GM23338 (cell line): ENCODE results near the gene TNC. TPM values are rescaled to one million over a fixed set of nuclear protein-coding genes. Genes with fewer than 3 reads are reported as not detected.

Experiments used
- ATAC-seq: fragments of 200-7000 bp; cut with Tn5 transposase; 3 replicates; pipeline ENCODE4 v1.9.1; 2020
- DNase-seq: peaks from one replicate; pipeline ENCODE4 v3.0.0-alpha.2; 2015; ENCODE audit warnings: low spot score
- H2AFZ ChIP-seq: fragments of 200-600 bp; sonication (generic); 2 replicates; pipeline ENCODE4 v1.8.0; 2016; ENCODE audit warnings: antibody characterized with exemption, mild to moderate bottlenecking, moderate library complexity
- H3F3A ChIP-seq: fragments of 200-600 bp; sonication (generic); replicated peaks from 2 replicates; pipeline ENCODE4 v1.8.0; 2017; ENCODE audit warnings: antibody characterized with exemption, mixed run types, low read depth
- H3K27ac ChIP-seq: fragments of 200-600 bp; sonication (generic); 2 replicates; pipeline ENCODE4 v1.6.1; 2016; ENCODE audit warnings: low read depth
- H3K27me3 ChIP-seq: fragments of 200-600 bp; sonication (generic); 2 replicates; pipeline ENCODE4 v1.8.0; 2016; ENCODE audit warnings: mild to moderate bottlenecking, mixed run types, moderate library complexity; ENCODE audit not compliant: insufficient read depth
- H3K36me3 ChIP-seq: fragments of 200-600 bp; sonication (generic); 2 replicates; pipeline ENCODE4 v1.8.0; 2016; ENCODE audit warnings: mild to moderate bottlenecking; ENCODE audit not compliant: insufficient read depth
- H3K4me1 ChIP-seq: fragments of 200-600 bp; sonication (generic); 2 replicates; pipeline ENCODE4 v1.8.0; 2016; ENCODE audit warnings: mild to moderate bottlenecking, moderate library complexity; ENCODE audit not compliant: insufficient read depth
- H3K4me2 ChIP-seq: fragments of 200-600 bp; sonication (generic); 2 replicates; pipeline ENCODE4 v1.7.1; 2017; ENCODE audit warnings: mixed run types
- H3K4me3 ChIP-seq: fragments of 200-600 bp; sonication (generic); 2 replicates; pipeline ENCODE4 v1.6.1; 2016; ENCODE audit warnings: mixed run types
- H3K79me2 ChIP-seq: fragments of 200-600 bp; sonication (generic); replicated peaks from 2 replicates; pipeline ENCODE4 v1.8.0; 2017; ENCODE audit warnings: mild to moderate bottlenecking; ENCODE audit not compliant: insufficient read depth
- H3K9me2 ChIP-seq: fragments of 200-600 bp; sonication (generic); 2 replicates; pipeline ENCODE4 v1.8.0; 2017; ENCODE audit not compliant: insufficient read depth
- H4K20me1 ChIP-seq: fragments of 200-600 bp; sonication (generic); replicated peaks from 2 replicates; pipeline ENCODE4 v1.8.0; 2017; ENCODE audit warnings: mild to moderate bottlenecking; ENCODE audit not compliant: insufficient read depth
- H3K27ac Mint-ChIP-seq: 2 replicates; pipeline ENCODE4 v1.8.0; 2020; ENCODE audit warnings: inconsistent platforms, mild to moderate bottlenecking, moderate library complexity, mixed read lengths
- H3K27me3 Mint-ChIP-seq: 3 replicates; pipeline ENCODE4 v1.8.0; 2022; ENCODE audit warnings: low read depth, mild to moderate bottlenecking, moderate library complexity, mixed read lengths, inconsistent platforms; ENCODE audit not compliant: insufficient read depth, poor library complexity
- H3K36me3 Mint-ChIP-seq: 3 replicates; pipeline ENCODE4 v1.8.0; 2021; ENCODE audit warnings: low read depth, mild to moderate bottlenecking, inconsistent platforms, moderate library complexity, mixed read lengths
- H3K4me1 Mint-ChIP-seq: 3 replicates; pipeline ENCODE4 v1.8.0; 2020; ENCODE audit warnings: mild to moderate bottlenecking, inconsistent platforms, mixed read lengths
- H3K4me3 Mint-ChIP-seq: 3 replicates; pipeline ENCODE4 v1.8.0; 2021; ENCODE audit warnings: moderate library complexity, mild to moderate bottlenecking, inconsistent platforms, mixed read lengths
- H3K9me3 Mint-ChIP-seq: 3 replicates; pipeline ENCODE4 v1.8.0; 2020; ENCODE audit warnings: moderate library complexity, mild to moderate bottlenecking, inconsistent platforms, mixed read lengths
- EZH2 ChIP-seq: fragments of 200-600 bp; sonication (generic); IDR thresholded peaks from one replicate; pipeline ENCODE4 v1.8.0; 2017; ENCODE audit warnings: antibody characterized with exemption, mild to moderate bottlenecking, low read depth; ENCODE audit not compliant: unreplicated experiment
- JUNB ChIP-seq: IDR thresholded peaks from one replicate; pipeline ENCODE4 v1.6.1; 2016; ENCODE audit warnings: antibody characterized with exemption; ENCODE audit not compliant: unreplicated experiment
- POLR2AphosphoS5 ChIP-seq: IDR thresholded peaks from 2 replicates; pipeline ENCODE4 v1.6.1; 2016; ENCODE audit warnings: antibody characterized with exemption, low read depth
- STAT1 ChIP-seq: IDR thresholded peaks from one replicate; pipeline ENCODE4 v1.6.1; 2016; ENCODE audit warnings: antibody characterized with exemption; ENCODE audit not compliant: unreplicated experiment
- ZNF114 ChIP-seq: fragments of 250-450 bp; sonication (Bioruptor Pico); IDR thresholded peaks from 2 replicates; pipeline ENCODE4 v1.5.0; 2020; ENCODE audit warnings: mild to moderate bottlenecking, moderate library complexity
- ZNF331 ChIP-seq: fragments of 250-450 bp; sonication (Bioruptor Pico); IDR thresholded peaks from 2 replicates; pipeline ENCODE4 v1.5.0; 2020; ENCODE audit warnings: low read depth, mild to moderate bottlenecking, moderate library complexity
- polyA plus RNA-seq: library from polyadenylated mRNA; unstranded; fragments of >200 nt; fragmentation: Nextera tagmentation; extraction: Ambion mirVana; gene quantifications from 2 replicates; pipeline ENCODE4 v1.2.1, GENCODE V29; 2016
- total RNA-seq: library from RNA; depleted of rRNA; stranded (reverse); fragments of >200 nt; shearing (Covaris generic); gene quantifications from 2 replicates; pipeline ENCODE4 v1.2.3, GENCODE V29; 2014
- TF ChIP-seq, protein P1 (sequence below): fragments of 250-450 bp; sonication (Bioruptor Pico); IDR thresholded peaks from 2 replicates; pipeline ENCODE4 v1.5.0; 2020; ENCODE audit warnings: mild to moderate bottlenecking, moderate library complexity
- TF ChIP-seq, protein P2 (sequence below), 2 experiments: fragments of 200-600 bp in 1 of 2; sonication (generic) in 1 of 2; conservative IDR thresholded peaks; 2 replicates each; pipeline versions ENCODE4 v1.5.1 to v1.6.1; 2016 to 2017; ENCODE audit warnings: antibody characterized with exemption in 2 of 2, low read depth in 2 of 2, mild to moderate bottlenecking in 2 of 2, moderate library complexity in 1 of 2
- TF ChIP-seq, protein P3 (sequence below): IDR thresholded peaks from one replicate; pipeline ENCODE4 v1.6.1; 2018; ENCODE audit warnings: antibody characterized with exemption; ENCODE audit not compliant: unreplicated experiment

TNC gene
- total and polyA plus RNA-seq, 2 experiments from 2014 or later, result 0.89 to 2.7 TPM

DNA sequence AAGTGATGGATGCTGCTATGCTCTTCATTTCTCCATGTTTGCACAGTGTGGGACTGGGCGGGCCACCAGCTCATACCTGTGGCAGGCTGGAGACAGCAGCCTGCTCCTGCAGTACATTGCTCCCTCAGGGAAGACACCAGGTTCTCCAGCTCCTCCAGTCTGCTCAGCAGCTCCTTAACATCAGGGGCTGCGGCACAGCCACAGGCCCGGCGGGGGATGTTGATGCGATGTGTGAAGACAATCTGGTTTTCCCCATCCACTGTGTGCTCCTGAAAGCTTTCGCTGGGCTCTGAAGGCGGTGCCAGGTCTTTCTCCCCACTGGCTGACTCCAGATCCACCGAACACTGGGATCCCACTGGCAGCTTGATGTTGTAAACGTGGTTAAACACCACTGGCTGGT, 27.5 kb downstream of the TNC start:
- Histone ChIP-seq H3F3A (no peaks in the 10 kb centered on the region), H3K4me3 (no peak overlapping the region), H3K36me3 (no peaks in the 10 kb centered on the region), H3K9me2 (no peaks in the 10 kb centered on the region; the same call in 1 of the 2 replicates), H4K20me1 (no peaks in the 10 kb centered on the region), H3K27me3 (no peaks in the 10 kb centered on the region), H3K4me1 (peaks cover 20% of the 10 kb centered on the region), H2AFZ (peak overlapping the region; percentile 18; the same call in 1 of the 2 replicates), H3K4me2 (no peak overlapping the region), H3K27ac (no peak overlapping the region), H3K79me2 (no peaks in the 10 kb centered on the region)
- peaks cover 23% of the 10 kb centered on the region for H3K4me1 Mint-ChIP-seq
- DNase-seq (no peak), ATAC-seq (no peak)
- TF ChIP-seq, protein P1, sequence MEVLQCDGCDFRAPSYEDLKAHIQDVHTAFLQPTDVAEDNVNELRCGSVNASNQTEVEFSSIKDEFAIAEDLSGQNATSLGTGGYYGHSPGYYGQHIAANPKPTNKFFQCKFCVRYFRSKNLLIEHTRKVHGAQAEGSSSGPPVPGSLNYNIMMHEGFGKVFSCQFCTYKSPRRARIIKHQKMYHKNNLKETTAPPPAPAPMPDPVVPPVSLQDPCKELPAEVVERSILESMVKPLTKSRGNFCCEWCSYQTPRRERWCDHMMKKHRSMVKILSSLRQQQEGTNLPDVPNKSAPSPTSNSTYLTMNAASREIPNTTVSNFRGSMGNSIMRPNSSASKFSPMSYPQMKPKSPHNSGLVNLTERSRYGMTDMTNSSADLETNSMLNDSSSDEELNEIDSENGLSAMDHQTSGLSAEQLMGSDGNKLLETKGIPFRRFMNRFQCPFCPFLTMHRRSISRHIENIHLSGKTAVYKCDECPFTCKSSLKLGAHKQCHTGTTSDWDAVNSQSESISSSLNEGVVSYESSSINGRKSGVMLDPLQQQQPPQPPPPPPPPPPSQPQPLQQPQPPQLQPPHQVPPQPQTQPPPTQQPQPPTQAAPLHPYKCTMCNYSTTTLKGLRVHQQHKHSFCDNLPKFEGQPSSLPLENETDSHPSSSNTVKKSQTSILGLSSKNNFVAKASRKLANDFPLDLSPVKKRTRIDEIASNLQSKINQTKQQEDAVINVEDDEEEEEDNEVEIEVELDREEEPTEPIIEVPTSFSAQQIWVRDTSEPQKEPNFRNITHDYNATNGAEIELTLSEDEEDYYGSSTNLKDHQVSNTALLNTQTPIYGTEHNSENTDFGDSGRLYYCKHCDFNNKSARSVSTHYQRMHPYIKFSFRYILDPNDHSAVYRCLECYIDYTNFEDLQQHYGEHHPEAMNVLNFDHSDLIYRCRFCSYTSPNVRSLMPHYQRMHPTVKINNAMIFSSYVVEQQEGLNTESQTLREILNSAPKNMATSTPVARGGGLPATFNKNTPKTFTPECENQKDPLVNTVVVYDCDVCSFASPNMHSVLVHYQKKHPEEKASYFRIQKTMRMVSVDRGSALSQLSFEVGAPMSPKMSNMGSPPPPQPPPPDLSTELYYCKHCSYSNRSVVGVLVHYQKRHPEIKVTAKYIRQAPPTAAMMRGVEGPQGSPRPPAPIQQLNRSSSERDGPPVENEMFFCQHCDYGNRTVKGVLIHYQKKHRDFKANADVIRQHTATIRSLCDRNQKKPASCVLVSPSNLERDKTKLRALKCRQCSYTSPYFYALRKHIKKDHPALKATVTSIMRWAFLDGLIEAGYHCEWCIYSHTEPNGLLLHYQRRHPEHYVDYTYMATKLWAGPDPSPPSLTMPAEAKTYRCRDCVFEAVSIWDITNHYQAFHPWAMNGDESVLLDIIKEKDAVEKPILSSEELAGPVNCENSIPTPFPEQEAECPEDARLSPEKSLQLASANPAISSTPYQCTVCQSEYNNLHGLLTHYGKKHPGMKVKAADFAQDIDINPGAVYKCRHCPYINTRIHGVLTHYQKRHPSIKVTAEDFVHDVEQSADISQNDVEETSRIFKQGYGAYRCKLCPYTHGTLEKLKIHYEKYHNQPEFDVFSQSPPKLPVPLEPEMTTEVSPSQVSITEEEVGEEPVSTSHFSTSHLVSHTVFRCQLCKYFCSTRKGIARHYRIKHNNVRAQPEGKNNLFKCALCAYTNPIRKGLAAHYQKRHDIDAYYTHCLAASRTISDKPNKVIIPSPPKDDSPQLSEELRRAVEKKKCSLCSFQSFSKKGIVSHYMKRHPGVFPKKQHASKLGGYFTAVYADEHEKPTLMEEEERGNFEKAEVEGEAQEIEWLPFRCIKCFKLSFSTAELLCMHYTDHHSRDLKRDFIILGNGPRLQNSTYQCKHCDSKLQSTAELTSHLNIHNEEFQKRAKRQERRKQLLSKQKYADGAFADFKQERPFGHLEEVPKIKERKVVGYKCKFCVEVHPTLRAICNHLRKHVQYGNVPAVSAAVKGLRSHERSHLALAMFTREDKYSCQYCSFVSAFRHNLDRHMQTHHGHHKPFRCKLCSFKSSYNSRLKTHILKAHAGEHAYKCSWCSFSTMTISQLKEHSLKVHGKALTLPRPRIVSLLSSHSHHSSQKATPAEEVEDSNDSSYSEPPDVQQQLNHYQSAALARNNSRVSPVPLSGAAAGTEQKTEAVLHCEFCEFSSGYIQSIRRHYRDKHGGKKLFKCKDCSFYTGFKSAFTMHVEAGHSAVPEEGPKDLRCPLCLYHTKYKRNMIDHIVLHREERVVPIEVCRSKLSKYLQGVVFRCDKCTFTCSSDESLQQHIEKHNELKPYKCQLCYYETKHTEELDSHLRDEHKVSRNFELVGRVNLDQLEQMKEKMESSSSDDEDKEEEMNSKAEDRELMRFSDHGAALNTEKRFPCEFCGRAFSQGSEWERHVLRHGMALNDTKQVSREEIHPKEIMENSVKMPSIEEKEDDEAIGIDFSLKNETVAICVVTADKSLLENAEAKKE, result no peak
- TF ChIP-seq POLR2AphosphoS5 (no peak), STAT1 (no peak), EZH2 (no peak), JUNB (no peak), ZNF331 (CRISPR knock-in tag) (no peak), ZNF114 (CRISPR knock-in tag) (no peak)
- TF ChIP-seq, protein P2, sequence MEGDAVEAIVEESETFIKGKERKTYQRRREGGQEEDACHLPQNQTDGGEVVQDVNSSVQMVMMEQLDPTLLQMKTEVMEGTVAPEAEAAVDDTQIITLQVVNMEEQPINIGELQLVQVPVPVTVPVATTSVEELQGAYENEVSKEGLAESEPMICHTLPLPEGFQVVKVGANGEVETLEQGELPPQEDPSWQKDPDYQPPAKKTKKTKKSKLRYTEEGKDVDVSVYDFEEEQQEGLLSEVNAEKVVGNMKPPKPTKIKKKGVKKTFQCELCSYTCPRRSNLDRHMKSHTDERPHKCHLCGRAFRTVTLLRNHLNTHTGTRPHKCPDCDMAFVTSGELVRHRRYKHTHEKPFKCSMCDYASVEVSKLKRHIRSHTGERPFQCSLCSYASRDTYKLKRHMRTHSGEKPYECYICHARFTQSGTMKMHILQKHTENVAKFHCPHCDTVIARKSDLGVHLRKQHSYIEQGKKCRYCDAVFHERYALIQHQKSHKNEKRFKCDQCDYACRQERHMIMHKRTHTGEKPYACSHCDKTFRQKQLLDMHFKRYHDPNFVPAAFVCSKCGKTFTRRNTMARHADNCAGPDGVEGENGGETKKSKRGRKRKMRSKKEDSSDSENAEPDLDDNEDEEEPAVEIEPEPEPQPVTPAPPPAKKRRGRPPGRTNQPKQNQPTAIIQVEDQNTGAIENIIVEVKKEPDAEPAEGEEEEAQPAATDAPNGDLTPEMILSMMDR (conservative IDR thresholded peaks at IDR 0.05; ENCODE audit: low read depth in 2 of 2), result no peak
- TF ChIP-seq, protein P3, sequence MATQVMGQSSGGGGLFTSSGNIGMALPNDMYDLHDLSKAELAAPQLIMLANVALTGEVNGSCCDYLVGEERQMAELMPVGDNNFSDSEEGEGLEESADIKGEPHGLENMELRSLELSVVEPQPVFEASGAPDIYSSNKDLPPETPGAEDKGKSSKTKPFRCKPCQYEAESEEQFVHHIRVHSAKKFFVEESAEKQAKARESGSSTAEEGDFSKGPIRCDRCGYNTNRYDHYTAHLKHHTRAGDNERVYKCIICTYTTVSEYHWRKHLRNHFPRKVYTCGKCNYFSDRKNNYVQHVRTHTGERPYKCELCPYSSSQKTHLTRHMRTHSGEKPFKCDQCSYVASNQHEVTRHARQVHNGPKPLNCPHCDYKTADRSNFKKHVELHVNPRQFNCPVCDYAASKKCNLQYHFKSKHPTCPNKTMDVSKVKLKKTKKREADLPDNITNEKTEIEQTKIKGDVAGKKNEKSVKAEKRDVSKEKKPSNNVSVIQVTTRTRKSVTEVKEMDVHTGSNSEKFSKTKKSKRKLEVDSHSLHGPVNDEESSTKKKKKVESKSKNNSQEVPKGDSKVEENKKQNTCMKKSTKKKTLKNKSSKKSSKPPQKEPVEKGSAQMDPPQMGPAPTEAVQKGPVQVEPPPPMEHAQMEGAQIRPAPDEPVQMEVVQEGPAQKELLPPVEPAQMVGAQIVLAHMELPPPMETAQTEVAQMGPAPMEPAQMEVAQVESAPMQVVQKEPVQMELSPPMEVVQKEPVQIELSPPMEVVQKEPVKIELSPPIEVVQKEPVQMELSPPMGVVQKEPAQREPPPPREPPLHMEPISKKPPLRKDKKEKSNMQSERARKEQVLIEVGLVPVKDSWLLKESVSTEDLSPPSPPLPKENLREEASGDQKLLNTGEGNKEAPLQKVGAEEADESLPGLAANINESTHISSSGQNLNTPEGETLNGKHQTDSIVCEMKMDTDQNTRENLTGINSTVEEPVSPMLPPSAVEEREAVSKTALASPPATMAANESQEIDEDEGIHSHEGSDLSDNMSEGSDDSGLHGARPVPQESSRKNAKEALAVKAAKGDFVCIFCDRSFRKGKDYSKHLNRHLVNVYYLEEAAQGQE, result no peak
- no peak overlapping the region for H3K27ac Mint-ChIP-seq
- no peaks in the 10 kb centered on the region; the same call in 2 of the 3 replicates for H3K9me3 Mint-ChIP-seq
- peaks cover 4% of the 10 kb centered on the region for H3K27me3 Mint-ChIP-seq
- H3K36me3 Mint-ChIP-seq, result no peaks in the 10 kb centered on the region
- H3K4me3 Mint-ChIP-seq, result no peak overlapping the region
